Endothelial cell (in vitro differentiated cells): Measurements from ENCODE around the gene UQCR11. TPM values are rescaled to one million over a fixed set of nuclear protein-coding genes. Genes with fewer than 3 reads are reported as not detected.

Source experiments
- DNase-seq: peaks from one replicate; pipeline ENCODE4 v3.0.0; 2021; ENCODE audit warnings: low spot score
- H3K27ac Mint-ChIP-seq: one replicate; pipeline ENCODE4 v1.8.0; 2021; ENCODE audit warnings: mixed read lengths, inconsistent platforms; ENCODE audit not compliant: unreplicated experiment
- H3K27me3 Mint-ChIP-seq: one replicate; pipeline ENCODE4 v1.8.0; 2021; ENCODE audit warnings: mild to moderate bottlenecking, moderate library complexity, mixed read lengths, inconsistent platforms; ENCODE audit not compliant: unreplicated experiment
- H3K36me3 Mint-ChIP-seq: one replicate; pipeline ENCODE4 v1.8.0; 2021; ENCODE audit warnings: mild to moderate bottlenecking, low read depth, mixed read lengths, inconsistent platforms; ENCODE audit not compliant: unreplicated experiment
- H3K4me1 Mint-ChIP-seq: one replicate; pipeline ENCODE4 v1.8.0; 2021; ENCODE audit warnings: mild to moderate bottlenecking, mixed read lengths, inconsistent platforms; ENCODE audit not compliant: unreplicated experiment
- H3K4me3 Mint-ChIP-seq: one replicate; pipeline ENCODE4 v1.8.0; 2021; ENCODE audit warnings: mild to moderate bottlenecking, mixed read lengths, inconsistent platforms; ENCODE audit not compliant: unreplicated experiment
- H3K9me3 Mint-ChIP-seq: one replicate; pipeline ENCODE4 v1.8.0; 2021; ENCODE audit warnings: mixed read lengths, inconsistent platforms; ENCODE audit not compliant: unreplicated experiment
- total RNA-seq: library from RNA; stranded (reverse); fragmentation: NEBNext Ultra II Directional; extraction: Animal tissue kit (Norgen Biotek cat#: 25700); gene quantifications from one replicate; pipeline ENCODE4 v1.2.1, GENCODE V29; 2021; ENCODE audit not compliant: unreplicated experiment
- TF ChIP-seq, protein P1 (sequence below): fragments of 200-600 bp; sonication (generic); IDR thresholded peaks from one replicate; pipeline ENCODE4 v1.5.0; 2021; ENCODE audit warnings: antibody characterized with exemption; ENCODE audit not compliant: unreplicated experiment

The UQCR11 gene
- total RNA-seq, 1 donor from 2014 or later, result 182 TPM

DNA sequence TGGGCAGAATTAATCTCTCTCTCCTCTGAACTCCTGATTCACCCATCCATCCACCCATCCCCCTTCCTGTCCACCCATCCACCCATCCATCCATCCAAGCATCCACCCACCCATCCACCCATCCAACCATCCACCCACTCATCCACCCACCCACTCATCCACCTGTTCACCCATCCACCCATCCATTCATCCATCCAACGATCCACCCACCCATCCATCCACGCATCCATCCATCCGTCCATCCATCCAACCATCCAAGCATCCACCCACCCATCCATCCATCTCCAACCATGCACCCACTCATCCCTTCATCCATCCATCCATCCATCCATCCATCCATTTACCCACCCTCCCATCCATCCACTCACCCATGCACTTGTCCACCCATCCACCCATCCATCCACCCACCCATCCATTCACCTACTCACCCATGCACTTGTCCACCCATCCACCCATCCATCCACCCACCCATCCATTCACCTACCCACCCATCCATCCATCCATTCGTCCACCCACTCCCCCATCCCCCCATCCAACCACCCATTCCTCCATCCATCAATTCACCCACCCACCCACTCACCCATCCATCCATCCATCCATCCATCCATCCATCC, 55.8 kb downstream of the UQCR11 start:
- no peak for DNase-seq
- Mint-ChIP-seq H3K36me3 (no peaks in the 10 kb centered on the region), H3K27me3 (peaks cover 5% of the 10 kb centered on the region), H3K4me1 (no peaks in the 10 kb centered on the region), H3K4me3 (no peak overlapping the region), H3K27ac (no peak overlapping the region), H3K9me3 (no peaks in the 10 kb centered on the region)
- TF ChIP-seq, protein P1, sequence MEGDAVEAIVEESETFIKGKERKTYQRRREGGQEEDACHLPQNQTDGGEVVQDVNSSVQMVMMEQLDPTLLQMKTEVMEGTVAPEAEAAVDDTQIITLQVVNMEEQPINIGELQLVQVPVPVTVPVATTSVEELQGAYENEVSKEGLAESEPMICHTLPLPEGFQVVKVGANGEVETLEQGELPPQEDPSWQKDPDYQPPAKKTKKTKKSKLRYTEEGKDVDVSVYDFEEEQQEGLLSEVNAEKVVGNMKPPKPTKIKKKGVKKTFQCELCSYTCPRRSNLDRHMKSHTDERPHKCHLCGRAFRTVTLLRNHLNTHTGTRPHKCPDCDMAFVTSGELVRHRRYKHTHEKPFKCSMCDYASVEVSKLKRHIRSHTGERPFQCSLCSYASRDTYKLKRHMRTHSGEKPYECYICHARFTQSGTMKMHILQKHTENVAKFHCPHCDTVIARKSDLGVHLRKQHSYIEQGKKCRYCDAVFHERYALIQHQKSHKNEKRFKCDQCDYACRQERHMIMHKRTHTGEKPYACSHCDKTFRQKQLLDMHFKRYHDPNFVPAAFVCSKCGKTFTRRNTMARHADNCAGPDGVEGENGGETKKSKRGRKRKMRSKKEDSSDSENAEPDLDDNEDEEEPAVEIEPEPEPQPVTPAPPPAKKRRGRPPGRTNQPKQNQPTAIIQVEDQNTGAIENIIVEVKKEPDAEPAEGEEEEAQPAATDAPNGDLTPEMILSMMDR, result no peak

Other genes with a start within 250 kb of the UQCR11 start
- gene NDUFS7, start 221.6 kb downstream of the UQCR11 start, total RNA-seq, result 84.0 TPM
- 18.1 TPM for gene GAMT, start 203.9 kb downstream of the UQCR11 start, total RNA-seq
- 145 TPM for gene DAZAP1, start 197.9 kb downstream of the UQCR11 start, total RNA-seq
- gene RPS15, start 167.1 kb downstream of the UQCR11 start, total RNA-seq, result 1,175 TPM
- 1.9 TPM for gene APC2, start 155.3 kb downstream of the UQCR11 start, total RNA-seq
- 29.7 TPM for gene C19orf25, start 126.2 kb downstream of the UQCR11 start, total RNA-seq
- gene PCSK4, start 115.1 kb downstream of the UQCR11 start, total RNA-seq, result 8.4 TPM
- gene REEP6, start 114.3 kb downstream of the UQCR11 start, total RNA-seq, result 2.3 TPM
- 0.18 TPM for gene ADAMTSL5, start 92.4 kb downstream of the UQCR11 start, total RNA-seq
- 1.1 TPM for gene PLK5, start 81.4 kb downstream of the UQCR11 start, total RNA-seq
- gene MEX3D, start 37.1 kb downstream of the UQCR11 start, total RNA-seq, result 73.4 TPM
- 81.4 TPM for gene MBD3, start 12.6 kb downstream of the UQCR11 start, total RNA-seq
- 255 TPM for gene TCF3, start 47.2 kb upstream of the UQCR11 start, total RNA-seq
- gene ONECUT3, start 148.0 kb upstream of the UQCR11 start, total RNA-seq, result not detected
- 0.69 TPM for gene ATP8B3, start 206.8 kb upstream of the UQCR11 start, total RNA-seq
- gene REXO1, start 243.0 kb upstream of the UQCR11 start, total RNA-seq, result 48.1 TPM